GM21619 (cell line): ENCODE results near the gene VPS37D.

Experiments used
- ATAC-seq: cut with Tn5 transposase; IDR thresholded peaks from one replicate; pipeline ENCODE4 v1.9.1; 2021; ENCODE audit not compliant: unreplicated experiment

The VPS37D gene

GRCh38 chr7:73679709-73680108 is 12.1 kb downstream of the VPS37D start:
- ATAC-seq, result no peak

GRCh38 chr7:73680501-73680900 is 12.9 kb downstream of the VPS37D start:
- no peak for ATAC-seq

- no peak for ATAC-seq
Observed at GRCh38 chr7:73681031-73681430, 13.4 kb downstream of the VPS37D start.

- no peak for ATAC-seq
Observed at GRCh38 chr7:73682745-73683055, 15.1 kb downstream of the VPS37D start.

- ATAC-seq, result peak; percentile 92
Observed at GRCh38 chr7:73683056-73683787, 15.6 kb downstream of the VPS37D start, which contains the start of the genes BUD23 and DNAJC30. BUD23 (plus strand) TSS chr7:73683597; CDS start chr7:73683626, 29 bp downstream. DNAJC30 (minus strand) TSS chr7:73683453; CDS start chr7:73683423, 30 bp downstream.

- ATAC-seq, result peak; percentile 14
Observed at GRCh38 chr7:73683788-73684693, 16.4 kb downstream of the VPS37D start.

GRCh38 chr7:73685311-73685710 is 17.7 kb downstream of the VPS37D start:
- ATAC-seq, result no peak

- no peak for ATAC-seq
Observed at GRCh38 chr7:73688288-73688687, 20.7 kb downstream of the VPS37D start.

- ATAC-seq, result no peak
Observed at GRCh38 chr7:73690646-73691045, 23.0 kb downstream of the VPS37D start.

GRCh38 chr7:73696372-73696771 is 28.7 kb downstream of the VPS37D start:
- no peak for ATAC-seq

- no peak for ATAC-seq
Observed at GRCh38 chr7:73698410-73698809, 30.8 kb downstream of the VPS37D start.

- ATAC-seq, result no peak
Observed at GRCh38 chr7:73699370-73700068, 31.9 kb downstream of the VPS37D start.

GRCh38 chr7:73700069-73700423 is 32.4 kb downstream of the VPS37D start:
- no peak for ATAC-seq

GRCh38 chr7:73700581-73701134 is 33.0 kb downstream of the VPS37D start:
- no peak for ATAC-seq

GRCh38 chr7:73701357-73701995 is 33.8 kb downstream of the VPS37D start:
- ATAC-seq, result no peak

- no peak for ATAC-seq
Observed at GRCh38 chr7:73702226-73702625, 34.6 kb downstream of the VPS37D start.

GRCh38 chr7:73702665-73703064 is 35.0 kb downstream of the VPS37D start:
- ATAC-seq, result no peak

- no peak for ATAC-seq
Observed at GRCh38 chr7:73703225-73703624, 35.6 kb downstream of the VPS37D start.

GRCh38 chr7:73703757-73704639 is 36.4 kb downstream of the VPS37D start:
- no peak for ATAC-seq
